Activated T-cell treated with anti-CD3 and anti-CD28 coated beads, Interleukin-2, amount 50 U/mL, for 4 hours (primary cell): ENCODE data around the gene MMEL1. TPM values are rescaled to one million over a fixed set of nuclear protein-coding genes. Genes with fewer than 3 reads are reported as not detected.
"Not testable (repeated sequence)": the region's sequence is repeated elsewhere in the genome, so short reads cannot be mapped to it uniquely, and the experiment has no call there.

Experiments used
- ATAC-seq, 2 donors: fragments of 200-7000 bp; cut with Tn5 transposase; one replicate each; pipeline ENCODE4 v1.10.0; 2021
- DNase-seq: peaks from one replicate; pipeline ENCODE4 v3.0.0-alpha.2; 2020
- H3K27me3 Mint-ChIP-seq: one replicate; pipeline ENCODE4 v1.8.0; 2021; ENCODE audit warnings: low read depth, mixed read lengths
- H3K36me3 Mint-ChIP-seq: one replicate; pipeline ENCODE4 v1.8.0; 2022; ENCODE audit warnings: mixed read lengths; ENCODE audit not compliant: insufficient read depth
- H3K4me1 Mint-ChIP-seq: one replicate; pipeline ENCODE4 v1.8.0; 2021; ENCODE audit warnings: low read depth, mixed read lengths
- H3K4me3 Mint-ChIP-seq: one replicate; pipeline ENCODE4 v1.8.0; 2021; ENCODE audit warnings: mild to moderate bottlenecking, moderate library complexity, mixed read lengths
- H3K9me3 Mint-ChIP-seq: one replicate; pipeline ENCODE4 v1.8.0; 2021; ENCODE audit warnings: mixed read lengths
- total RNA-seq, 3 donors: library from RNA; stranded (reverse); gene quantifications; one replicate each; pipeline ENCODE4 v1.2.1, GENCODE V29; 2021

The MMEL1 gene
- total RNA-seq, 3 donors from 2014 or later, result 0.61 to 0.68 TPM; not detected in 1

DNA sequence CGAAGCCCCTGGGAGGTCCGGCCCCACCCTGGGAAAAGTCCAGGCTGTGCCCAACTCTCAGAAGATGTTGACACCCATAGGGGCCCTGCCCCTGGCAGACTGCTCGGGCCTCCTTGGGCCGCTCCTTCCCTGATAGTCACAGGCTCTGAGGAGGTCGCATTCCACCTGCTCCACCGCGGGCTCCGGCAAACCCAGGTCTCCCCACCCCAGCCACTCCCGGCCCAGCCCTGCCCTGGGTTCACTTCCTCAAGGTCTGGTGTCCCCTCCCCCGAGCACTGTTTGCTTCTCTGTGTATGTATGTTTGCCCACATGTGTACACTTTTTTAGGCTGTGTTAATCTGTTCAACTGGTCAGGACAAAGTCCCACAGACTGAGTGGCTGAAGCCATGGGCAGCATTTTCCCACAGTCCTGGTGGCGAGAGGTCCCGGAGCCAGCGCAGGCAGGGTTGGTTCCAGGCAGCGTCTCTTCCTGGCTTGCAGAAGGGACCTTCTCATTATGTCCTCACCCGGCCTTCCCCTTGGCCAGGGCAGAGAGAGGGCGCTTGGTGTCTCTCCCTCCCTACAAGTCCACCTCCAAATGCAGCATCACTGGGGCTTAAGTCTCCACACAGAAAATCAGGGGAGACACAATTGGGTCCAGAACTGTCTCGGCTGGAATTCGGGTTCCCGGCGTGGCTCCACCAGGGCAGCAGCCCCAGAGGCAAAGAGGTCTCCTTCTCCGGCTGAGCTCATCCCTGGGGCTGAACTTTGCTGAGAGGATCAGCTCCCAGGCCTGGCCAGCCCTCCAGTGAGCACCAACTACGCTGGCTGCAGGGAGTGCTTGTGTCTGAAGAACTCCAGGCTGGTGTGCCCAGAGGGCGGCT lies 56.8 kb downstream of the MMEL1 start:
- Mint-ChIP-seq H3K4me3 (no peak overlapping the region), H3K9me3 (peaks cover 11% of the 10 kb centered on the region), H3K4me1 (peaks cover 49% of the 10 kb centered on the region), H3K27me3 (no peaks in the 10 kb centered on the region), H3K36me3 (peaks cover 4% of the 10 kb centered on the region)
- ATAC-seq (no peak), DNase-seq (no peak)

DNA sequence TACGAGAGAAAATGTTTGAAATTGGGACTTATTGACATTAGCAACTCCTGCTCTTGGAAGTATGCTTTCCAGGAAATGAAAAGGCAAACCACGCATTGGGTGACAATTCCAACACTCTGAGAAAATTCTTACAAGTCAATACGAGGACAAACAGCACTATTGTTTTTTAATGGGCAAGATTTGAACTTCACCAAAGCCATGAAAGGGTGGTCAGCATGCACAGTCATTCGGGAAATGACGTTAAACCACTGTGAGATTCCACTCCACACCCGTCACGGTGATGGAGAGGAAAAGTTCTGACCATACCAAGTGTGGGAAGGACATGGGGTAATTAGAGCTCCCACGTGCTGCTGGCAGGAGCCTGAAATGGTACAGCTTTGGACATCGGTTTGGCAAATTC lies 58.5 kb downstream of the MMEL1 start:
- peaks cover 11% of the 10 kb centered on the region for H3K9me3 Mint-ChIP-seq
- ATAC-seq, result no peak
- DNase-seq, result no peak
- H3K36me3 Mint-ChIP-seq, result peaks cover 4% of the 10 kb centered on the region
- H3K4me1 Mint-ChIP-seq, result peaks cover 35% of the 10 kb centered on the region
- H3K4me3 Mint-ChIP-seq, result no peak overlapping the region
- no peaks in the 10 kb centered on the region for H3K27me3 Mint-ChIP-seq

DNA sequence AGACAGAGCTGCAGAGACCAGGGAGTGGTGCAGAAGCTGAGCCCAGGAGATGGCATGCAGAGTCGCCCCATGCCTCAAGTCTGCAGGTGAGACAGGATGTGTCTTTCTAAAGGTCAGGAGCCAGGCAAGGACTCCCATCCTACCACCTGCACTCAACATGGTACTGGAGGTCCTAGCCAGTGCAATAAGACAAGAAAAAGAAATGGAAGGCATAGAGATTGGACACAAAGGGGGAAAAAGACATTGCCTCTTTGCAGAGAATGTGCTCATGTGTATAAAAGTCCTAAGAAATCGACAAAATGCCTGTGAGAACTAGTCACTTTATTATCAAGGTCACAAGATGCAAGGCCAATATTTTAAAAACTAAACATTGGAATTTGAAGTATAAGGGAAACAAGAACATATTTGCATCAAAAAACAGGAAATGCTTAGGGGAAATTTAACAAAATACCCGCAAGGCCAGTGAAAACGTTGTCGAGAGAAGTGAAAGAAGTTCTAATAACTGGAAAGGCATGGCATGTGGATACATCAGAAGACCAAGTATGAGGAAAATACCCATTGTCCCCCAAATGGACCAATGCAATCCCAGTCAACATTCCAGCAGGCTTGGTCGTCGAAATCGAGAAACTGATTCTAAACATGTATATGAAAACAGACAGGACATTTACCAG lies 59.4 kb downstream of the MMEL1 start:
- H3K36me3 Mint-ChIP-seq, result peaks cover 2% of the 10 kb centered on the region
- no peak for ATAC-seq

DNA sequence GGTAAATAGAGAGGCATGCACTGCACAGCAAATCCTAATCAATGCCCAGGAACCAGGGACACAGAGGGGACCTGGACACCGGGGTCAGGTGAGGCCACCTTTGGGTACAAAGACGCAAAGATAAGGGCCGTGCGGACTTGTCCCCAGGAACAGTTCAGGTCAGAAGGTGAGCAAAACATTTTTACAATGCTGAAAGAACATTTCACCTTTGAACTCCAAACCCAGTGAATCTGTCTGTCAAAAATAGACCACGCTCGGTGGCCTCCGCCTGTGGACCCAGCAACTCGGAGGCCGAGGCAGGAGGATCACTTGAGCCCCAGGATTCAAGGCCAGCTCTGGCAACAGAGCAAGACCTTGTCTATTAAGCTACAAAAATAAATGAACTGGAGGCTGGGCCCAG lies 61.5 kb downstream of the MMEL1 start:
- ATAC-seq (no peak), DNase-seq (no peak)
- Mint-ChIP-seq H3K4me3 (no peak overlapping the region), H3K27me3 (no peaks in the 10 kb centered on the region), H3K4me1 (peaks cover 10% of the 10 kb centered on the region), H3K36me3 (peaks cover 2% of the 10 kb centered on the region), H3K9me3 (peaks cover 11% of the 10 kb centered on the region)

More for the DNA sequence above, 59.4 kb downstream of the MMEL1 start:
- Mint-ChIP-seq H3K9me3 (peaks cover 11% of the 10 kb centered on the region), H3K4me3 (no peak overlapping the region), H3K4me1 (peaks cover 26% of the 10 kb centered on the region), H3K27me3 (no peaks in the 10 kb centered on the region)
- no peak for DNase-seq

DNA sequence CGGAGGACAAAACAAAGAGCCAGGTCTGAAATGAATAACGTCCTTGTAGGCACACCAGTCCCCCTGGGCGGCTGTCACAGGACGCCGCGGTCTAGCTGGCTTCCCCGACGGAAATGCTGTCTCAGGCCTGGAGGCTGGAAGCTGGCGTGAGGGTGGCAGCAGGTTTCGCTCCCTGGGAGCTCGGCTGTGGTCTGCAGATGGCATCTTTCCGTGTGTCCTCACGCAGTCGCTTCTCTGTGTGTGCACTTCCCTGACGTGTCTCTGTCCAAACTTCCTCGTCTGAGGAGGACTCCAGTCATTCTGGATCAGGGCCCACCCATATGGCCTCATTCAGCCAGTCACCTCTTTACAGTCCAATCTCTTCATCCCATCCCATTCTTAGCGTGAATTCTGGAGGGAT lies 62.5 kb downstream of the MMEL1 start:
- DNase-seq, result no peak
- ATAC-seq, result no peak
- Mint-ChIP-seq H3K4me3 (no peak overlapping the region), H3K9me3 (peaks cover 11% of the 10 kb centered on the region), H3K27me3 (no peaks in the 10 kb centered on the region), H3K4me1 (peaks cover 4% of the 10 kb centered on the region), H3K36me3 (peaks cover 2% of the 10 kb centered on the region)

DNA sequence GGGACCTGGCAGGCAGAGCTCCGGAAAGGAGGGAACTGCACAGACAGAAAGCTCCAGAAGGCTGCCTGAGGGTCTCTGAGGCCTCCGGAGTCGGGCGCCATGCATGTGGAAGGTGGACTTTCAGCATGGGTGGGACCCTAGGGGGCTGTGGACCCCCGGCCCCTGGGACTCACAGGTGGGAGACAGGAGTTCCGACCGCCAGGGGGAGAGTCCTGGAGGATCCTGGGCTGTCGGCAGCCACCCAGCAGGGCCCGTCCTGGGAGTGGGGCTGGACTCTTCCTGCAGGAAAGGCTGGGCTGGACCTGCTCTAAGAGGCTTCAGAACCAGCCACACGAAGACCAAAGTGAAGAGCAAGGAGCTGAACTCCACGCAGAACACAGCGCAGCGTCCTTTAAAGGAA lies 63.1 kb downstream of the MMEL1 start:
- ATAC-seq, result not testable (repeated sequence)

DNA sequence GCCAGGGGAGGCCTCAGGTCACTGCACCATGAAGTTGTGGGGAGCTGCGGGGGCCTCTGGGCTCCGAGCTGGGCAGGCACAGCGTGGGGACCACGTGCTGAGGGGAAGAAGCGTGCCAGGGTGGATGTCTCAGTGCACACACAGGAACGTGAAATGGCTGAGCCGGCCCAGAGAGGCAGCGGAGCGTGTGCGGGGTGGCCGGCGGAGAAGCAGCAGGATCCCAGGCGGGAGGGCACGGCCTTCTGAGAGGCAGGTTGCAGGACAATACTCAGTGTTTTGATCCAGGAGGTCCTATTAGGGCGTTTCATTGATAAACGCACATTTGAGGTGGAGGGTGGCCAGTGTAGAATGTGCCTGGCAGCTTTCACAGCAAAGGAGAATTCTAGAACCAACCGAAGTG lies 63.8 kb downstream of the MMEL1 start:
- Mint-ChIP-seq H3K27me3 (no peaks in the 10 kb centered on the region), H3K4me3 (no peak overlapping the region), H3K9me3 (peaks cover 10% of the 10 kb centered on the region), H3K4me1 (peaks cover 4% of the 10 kb centered on the region), H3K36me3 (peaks cover 2% of the 10 kb centered on the region)
- no peak for ATAC-seq
- no peak for DNase-seq

More for the DNA sequence above, 63.1 kb downstream of the MMEL1 start:
- H3K36me3 Mint-ChIP-seq, H3K4me1 Mint-ChIP-seq, H3K4me3 Mint-ChIP-seq, H3K27me3 Mint-ChIP-seq, DNase-seq: not testable (repeated sequence)
- H3K9me3 Mint-ChIP-seq, result peaks cover 11% of the 10 kb centered on the region

DNA sequence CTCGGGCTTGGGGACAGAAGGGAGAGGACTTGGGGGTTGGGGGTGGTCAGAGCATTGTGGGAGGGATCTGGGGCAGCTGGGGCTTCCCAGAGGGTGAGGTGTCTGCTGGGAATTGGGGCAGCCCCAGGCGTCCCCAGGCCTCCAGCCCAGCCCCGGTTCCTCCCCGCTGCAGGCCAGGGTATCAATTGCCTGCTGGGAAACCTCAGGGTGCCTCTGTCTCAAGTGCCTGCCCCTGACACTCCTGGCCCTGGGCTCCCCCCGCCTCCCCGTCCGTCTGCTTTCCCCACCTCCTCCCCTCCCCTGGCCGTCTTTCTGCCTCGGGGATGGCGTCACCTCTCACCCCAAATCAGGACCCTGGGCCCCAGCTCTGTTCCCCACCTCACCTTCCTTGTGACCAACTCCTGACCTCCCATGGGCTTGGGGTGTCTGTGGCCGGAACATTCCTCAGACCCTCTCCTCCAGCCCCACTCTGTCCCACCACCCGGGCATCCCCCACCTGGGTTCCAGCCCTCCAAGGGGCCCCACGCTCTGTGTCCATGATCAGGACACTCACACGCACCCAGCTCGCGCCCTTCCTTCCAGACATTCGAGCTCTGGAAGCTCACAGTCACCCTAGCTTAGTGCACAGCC lies 64.5 kb downstream of the MMEL1 start:
- not testable (repeated sequence) for DNase-seq, ATAC-seq, H3K9me3 Mint-ChIP-seq, H3K27me3 Mint-ChIP-seq, H3K36me3 Mint-ChIP-seq, H3K4me3 Mint-ChIP-seq, H3K4me1 Mint-ChIP-seq

DNA sequence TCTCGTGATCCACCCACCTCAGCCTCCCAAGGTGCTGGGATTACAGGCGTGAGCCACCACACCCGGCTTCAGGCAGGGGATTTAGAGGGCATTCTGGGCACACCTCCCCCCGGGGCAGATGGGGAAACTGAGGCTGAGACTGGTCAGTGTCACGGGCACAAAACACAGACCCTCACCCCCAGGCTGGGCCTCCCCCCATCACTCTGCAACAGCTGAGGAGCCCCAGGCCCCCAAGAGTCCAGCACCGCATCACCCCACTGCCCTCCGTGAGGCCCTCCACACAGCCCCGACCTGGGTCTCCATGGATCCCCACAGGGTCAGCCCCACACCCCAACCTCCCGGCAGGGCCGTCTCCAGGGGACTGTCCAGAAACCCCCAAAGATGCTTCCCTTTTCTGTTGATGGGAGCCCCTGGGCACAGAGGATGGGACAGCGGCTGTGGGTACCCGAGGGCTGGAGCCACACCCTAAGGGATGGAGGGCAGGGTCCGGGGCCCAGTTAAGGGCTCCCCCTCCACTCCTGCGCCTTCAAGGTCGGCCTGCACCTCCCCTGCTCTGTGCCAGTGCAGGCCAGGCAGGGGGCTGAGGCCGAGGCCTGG lies 65.6 kb downstream of the MMEL1 start:
- Mint-ChIP-seq H3K36me3 (peaks cover 3% of the 10 kb centered on the region), H3K9me3 (no peaks in the 10 kb centered on the region), H3K4me3 (no peak overlapping the region), H3K27me3 (no peaks in the 10 kb centered on the region), H3K4me1 (no peaks in the 10 kb centered on the region)
- no peak for ATAC-seq
- no peak for DNase-seq

DNA sequence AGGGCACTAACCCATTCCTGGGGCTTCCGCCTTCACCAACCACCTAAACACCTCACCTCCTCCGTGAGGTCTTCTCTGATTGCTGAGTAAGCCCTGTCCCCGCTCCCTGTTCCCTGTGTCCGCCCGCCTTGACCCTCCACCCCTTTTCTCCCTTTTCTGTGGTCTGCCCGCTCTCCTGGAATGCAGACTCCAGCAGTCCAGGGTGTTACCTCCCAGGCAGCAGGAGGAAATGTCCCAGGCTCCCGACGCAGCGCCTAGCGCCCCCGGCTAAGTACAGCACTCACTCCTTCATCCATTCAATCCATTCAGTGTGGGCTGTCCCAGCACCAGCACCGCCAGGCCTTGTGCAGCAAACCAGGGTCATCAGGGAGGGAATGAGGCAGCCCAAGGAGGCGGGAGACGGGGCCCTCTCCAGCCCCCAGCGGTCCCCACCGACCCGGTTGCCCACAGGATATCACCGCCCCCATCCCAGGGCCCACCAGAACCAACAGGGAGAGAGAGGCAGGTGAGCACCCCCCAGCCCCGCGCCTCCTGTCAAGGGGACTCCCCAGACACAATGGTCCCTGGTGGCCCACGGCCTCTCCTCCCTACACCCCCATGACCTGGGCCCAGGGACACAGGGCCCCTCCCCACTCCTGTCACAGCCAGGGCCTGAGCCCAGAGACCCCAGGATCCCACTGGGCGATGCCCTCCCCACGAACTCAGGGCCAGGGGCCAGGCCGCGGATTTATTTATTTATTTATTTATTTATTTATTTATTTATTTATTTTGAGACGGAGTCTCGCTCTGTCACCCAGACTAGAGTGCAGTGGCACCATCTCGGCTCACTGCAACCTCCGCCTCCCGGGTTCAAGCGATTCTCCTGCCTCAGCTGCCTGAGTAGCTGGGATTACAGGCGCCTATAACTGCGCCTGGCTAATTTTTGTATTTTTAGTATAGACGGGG lies 66.4 kb downstream of the MMEL1 start:
- Mint-ChIP-seq H3K4me3 (no peak overlapping the region), H3K36me3 (peaks cover 5% of the 10 kb centered on the region), H3K9me3 (no peaks in the 10 kb centered on the region), H3K4me1 (peaks cover 1% of the 10 kb centered on the region), H3K27me3 (no peaks in the 10 kb centered on the region)
- DNase-seq (no peak), ATAC-seq (no peak)

DNA sequence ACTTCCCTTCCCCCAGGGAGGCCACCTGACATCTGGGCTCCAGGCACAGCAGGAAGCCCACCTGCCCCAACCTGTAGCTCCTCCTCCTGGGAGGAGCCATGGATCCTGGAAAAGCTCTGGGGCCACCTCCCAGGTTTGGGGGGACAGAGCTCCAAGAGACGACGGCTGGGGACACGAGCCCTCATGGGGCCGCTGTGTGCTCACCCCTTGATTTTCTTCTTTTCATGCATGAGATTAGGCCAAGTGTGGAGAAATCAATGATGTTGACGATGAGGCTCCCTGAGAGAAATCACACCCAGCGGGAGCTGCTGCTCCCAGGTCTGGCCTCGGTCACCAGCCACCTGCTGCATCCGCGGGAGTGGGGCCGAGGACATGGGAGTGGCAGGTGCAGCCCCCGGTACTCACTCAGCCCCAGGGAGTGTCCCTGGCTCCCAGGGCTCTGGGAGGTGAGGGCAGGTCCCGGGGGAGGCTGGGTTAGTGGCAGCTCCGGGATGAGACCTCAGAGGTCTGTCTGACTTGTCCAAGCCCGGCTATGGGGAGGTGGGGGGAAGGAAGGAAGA lies 67.9 kb downstream of the MMEL1 start:
- Mint-ChIP-seq H3K27me3 (no peaks in the 10 kb centered on the region), H3K36me3 (peaks cover 7% of the 10 kb centered on the region), H3K4me3 (no peak overlapping the region), H3K4me1 (peaks cover 4% of the 10 kb centered on the region), H3K9me3 (no peaks in the 10 kb centered on the region)
- ATAC-seq (no peak), DNase-seq (no peak)

DNA sequence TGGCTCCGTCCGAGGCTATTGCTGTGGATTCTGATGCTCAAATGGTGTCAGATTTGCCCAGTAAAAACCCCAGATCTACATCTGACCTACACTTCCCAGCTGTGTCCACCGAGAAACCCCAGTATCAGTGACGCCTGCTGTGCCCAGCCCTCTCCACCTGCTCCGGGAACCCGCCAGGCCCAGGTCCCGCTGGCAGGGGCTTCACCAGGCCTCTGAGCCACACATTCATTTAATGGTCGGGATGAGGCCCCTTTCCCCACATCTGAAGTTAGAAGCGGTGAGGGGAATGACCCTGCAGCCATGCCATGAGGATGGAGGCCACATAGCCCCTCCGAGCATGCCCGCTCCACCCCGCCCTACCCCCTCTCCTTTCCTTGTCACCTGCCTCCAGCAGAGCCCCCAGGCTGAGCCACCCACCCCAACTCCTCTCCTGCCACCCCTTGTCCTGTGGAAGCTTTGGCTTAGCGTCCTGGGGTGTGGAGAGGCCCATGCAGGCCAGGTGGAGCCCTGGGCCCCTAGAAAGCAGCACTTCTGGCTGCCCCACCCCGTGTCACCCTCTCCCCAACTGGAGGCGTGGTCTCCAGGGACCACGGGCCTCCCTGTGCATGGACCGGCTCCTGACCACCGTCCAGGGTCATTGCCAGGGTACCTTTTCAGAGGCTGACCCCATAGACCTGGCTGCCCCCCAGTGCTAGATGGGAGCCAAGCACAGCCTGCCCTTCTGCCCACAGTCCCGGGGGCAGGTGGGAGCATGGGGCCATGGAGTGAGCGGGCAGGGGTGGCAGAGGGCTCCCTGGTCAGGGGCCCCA lies 68.6 kb downstream of the MMEL1 start:
- no peaks in the 10 kb centered on the region for H3K9me3 Mint-ChIP-seq
- DNase-seq, result no peak
- peaks cover 6% of the 10 kb centered on the region for H3K4me1 Mint-ChIP-seq
- peaks cover 10% of the 10 kb centered on the region for H3K36me3 Mint-ChIP-seq
- H3K4me3 Mint-ChIP-seq, result no peak overlapping the region
- no peaks in the 10 kb centered on the region for H3K27me3 Mint-ChIP-seq
- no peak for ATAC-seq

DNA sequence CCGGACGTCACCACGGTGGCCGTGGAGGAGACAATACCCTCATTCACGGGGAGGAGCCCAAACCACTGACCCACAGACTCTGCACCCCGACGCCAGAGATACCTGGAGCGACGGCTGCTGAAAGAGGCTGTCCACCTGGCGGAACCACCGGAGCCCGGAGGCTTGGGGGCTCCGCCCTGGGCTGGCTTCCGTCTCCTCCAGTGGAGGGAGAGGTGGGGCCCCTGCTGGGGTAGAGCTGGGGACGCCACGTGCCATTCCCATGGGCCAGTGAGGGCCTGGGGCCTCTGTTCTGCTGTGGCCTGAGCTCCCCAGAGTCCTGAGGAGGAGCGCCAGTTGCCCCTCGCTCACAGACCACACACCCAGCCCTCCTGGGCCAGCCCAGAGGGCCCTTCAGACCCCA lies 69.6 kb downstream of the MMEL1 start:
- no peak for DNase-seq
- H3K9me3 Mint-ChIP-seq, result no peaks in the 10 kb centered on the region
- H3K4me3 Mint-ChIP-seq, result no peak overlapping the region
- H3K36me3 Mint-ChIP-seq, result peaks cover 14% of the 10 kb centered on the region
- ATAC-seq, result no peak
- no peaks in the 10 kb centered on the region for H3K27me3 Mint-ChIP-seq
- peaks cover 12% of the 10 kb centered on the region for H3K4me1 Mint-ChIP-seq
